ENCODE data around the gene ROBO4.
A peak's percentile ranks its signal among the peaks of the same experiment; 100 is the strongest.

ROBO4 gene

DNA sequence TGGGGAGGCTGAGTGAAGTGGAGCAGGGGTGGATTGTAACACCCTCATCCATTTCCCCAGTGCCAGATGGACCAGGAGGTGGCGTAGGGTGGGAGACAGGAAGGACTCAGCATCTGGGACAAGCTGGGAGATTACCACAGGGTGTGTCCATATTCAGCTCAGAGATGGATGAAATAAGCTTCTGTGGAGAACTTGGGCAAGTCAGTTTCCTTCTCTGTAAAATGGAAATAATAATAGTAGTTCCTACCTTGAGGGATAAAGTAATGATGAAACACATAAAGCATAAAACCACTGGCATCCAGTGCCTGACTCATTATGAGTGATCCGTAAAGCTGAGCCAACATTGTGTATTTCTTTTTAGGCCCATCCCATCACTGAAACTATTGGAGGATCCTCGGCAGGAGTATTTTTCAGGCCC is 607 bp upstream of the ROBO4 start:
- peak overlapping the region in 1 of 2 experiments; percentile 76 for H2BK12ac ChIP-seq (ENCODE audit: low read length in 2 of 2)
- H2BK5ac ChIP-seq (ENCODE audit: low read depth, low read length, poor library complexity, severe bottlenecking): no peak overlapping the region
- peak overlapping the region in 1 of 2 experiments; percentile 26 for H3K4me3 ChIP-seq (ENCODE audit: insufficient read depth in 1 of 2, low read depth in 1 of 2, low read length in 2 of 2)
- H3K4ac ChIP-seq (ENCODE audit: low read depth in 1 of 2, low read length in 2 of 2): peak overlapping the region; percentile 49 to 82
- H3K9ac ChIP-seq (ENCODE audit: low read length): peak overlapping the region; percentile 78
- H3K23ac ChIP-seq (ENCODE audit: low read length in 2 of 2): no peak overlapping the region
- peak overlapping the region; percentile 35 for H2BK120ac ChIP-seq (ENCODE audit: low read depth, low read length)
- H3K36me3 ChIP-seq (ENCODE audit: control insufficient read depth in 1 of 2, insufficient read depth in 2 of 2, low read depth in 1 of 2, low read length in 2 of 2): peaks cover 0 to 3% of the 10 kb centered on the region in 2 experiments
- peak overlapping the region; percentile 87 for H3K27ac ChIP-seq (ENCODE audit: low read length, poor library complexity, severe bottlenecking)
- no peak overlapping the region for H2BK15ac ChIP-seq (ENCODE audit: low read depth, poor library complexity, severe bottlenecking)
- H3K14ac ChIP-seq (ENCODE audit: low read length in 2 of 2): peak overlapping the region in 1 of 2 experiments; percentile 49
- no peak overlapping the region for H4K8ac ChIP-seq (ENCODE audit: low read length)
- H3K4me1 ChIP-seq (ENCODE audit: control insufficient read depth, insufficient read depth, low read depth, low read length): peaks cover 28% of the 10 kb centered on the region
- 36% methylated on average over 2 of the region's 3 CpGs for WGBS
- no peak overlapping the region for H3K4me2 ChIP-seq (ENCODE audit: low read length, poor library complexity, severe bottlenecking)
- H2AK5ac ChIP-seq (ENCODE audit: low read length, severe bottlenecking): peak overlapping the region; percentile 54
- H3K27me3 ChIP-seq (ENCODE audit: control insufficient read depth in 1 of 2, insufficient read depth in 1 of 2, low read length in 2 of 2): no peaks in the 10 kb centered on the region
- peak overlapping the region; percentile 59 to 68 for H3K18ac ChIP-seq (ENCODE audit: low read depth in 1 of 2, low read length in 2 of 2)
- peak; percentile 79 for DNase-seq
- peak overlapping the region; percentile 5 for H4K91ac ChIP-seq (ENCODE audit: low read length)
- no peak overlapping the region for H2AFZ ChIP-seq (ENCODE audit: low read depth, low read length)
- no peaks in the 10 kb centered on the region for H3K79me1 ChIP-seq (replicated peaks; ENCODE audit: low read length, poor library complexity, severe bottlenecking)
- no peaks in the 10 kb centered on the region for H3K9me3 ChIP-seq (ENCODE audit: control insufficient read depth, low read length)

DNA sequence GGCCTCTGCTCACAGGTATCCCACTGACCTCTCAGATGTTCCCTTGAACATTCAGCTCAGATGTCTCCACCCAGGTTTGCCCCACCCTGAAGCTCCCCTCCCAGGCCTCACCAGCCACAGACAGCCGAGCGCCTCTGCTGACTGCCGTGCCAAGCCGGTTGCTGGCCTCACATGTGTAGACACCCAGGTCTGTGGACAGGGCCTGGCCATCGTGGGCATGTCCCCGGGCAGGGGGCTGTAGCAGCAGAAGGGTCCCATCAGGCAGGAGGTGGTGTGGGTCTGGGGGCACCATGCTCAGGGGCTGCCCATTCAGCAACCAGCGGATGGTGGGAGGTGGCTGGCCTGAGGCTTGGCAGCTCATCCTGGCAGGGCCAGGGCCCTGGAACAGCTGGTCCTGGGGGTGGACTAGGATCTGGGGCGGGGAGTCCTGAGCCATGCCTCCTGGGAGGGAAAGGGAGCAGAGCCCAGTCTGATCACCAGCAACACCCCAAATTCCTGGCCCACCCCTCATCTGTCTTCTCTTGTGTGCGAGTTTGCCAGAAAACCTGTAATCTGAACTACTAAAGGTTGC is 759 bp downstream of the ROBO4 start:
- H2BK5ac ChIP-seq (ENCODE audit: low read depth, low read length, poor library complexity, severe bottlenecking): no peak overlapping the region
- no peak overlapping the region for H2BK15ac ChIP-seq (ENCODE audit: low read depth, poor library complexity, severe bottlenecking)
- no peak overlapping the region for H2AFZ ChIP-seq (ENCODE audit: low read depth, low read length)
- peaks cover 0 to 9% of the 10 kb centered on the region in 2 experiments for H3K27me3 ChIP-seq (ENCODE audit: control insufficient read depth in 1 of 2, insufficient read depth in 1 of 2, low read length in 2 of 2)
- no peak overlapping the region for H3K27ac ChIP-seq (ENCODE audit: low read length, poor library complexity, severe bottlenecking)
- no peak for DNase-seq
- peaks cover 0 to 3% of the 10 kb centered on the region in 2 experiments for H3K36me3 ChIP-seq (ENCODE audit: control insufficient read depth in 1 of 2, insufficient read depth in 2 of 2, low read depth in 1 of 2, low read length in 2 of 2)
- H3K4ac ChIP-seq (ENCODE audit: low read depth in 1 of 2, low read length in 2 of 2): no peak overlapping the region
- H3K4me1 ChIP-seq (ENCODE audit: control insufficient read depth, insufficient read depth, low read depth, low read length): peaks cover 28% of the 10 kb centered on the region
- H4K91ac ChIP-seq (ENCODE audit: low read length): peak overlapping the region; percentile 6
- H3K79me1 ChIP-seq (replicated peaks; ENCODE audit: low read length, poor library complexity, severe bottlenecking): no peaks in the 10 kb centered on the region
- 96% methylated on average over 9 of the region's 9 CpGs for WGBS
- peak overlapping the region in 1 of 2 experiments; percentile 53 for H3K4me3 ChIP-seq (ENCODE audit: insufficient read depth in 1 of 2, low read depth in 1 of 2, low read length in 2 of 2)
- no peak overlapping the region for H2BK120ac ChIP-seq (ENCODE audit: low read depth, low read length)
- H2AK5ac ChIP-seq (ENCODE audit: low read length, severe bottlenecking): no peak overlapping the region
- H3K23ac ChIP-seq (ENCODE audit: low read length in 2 of 2): no peak overlapping the region
- peak overlapping the region in 1 of 2 experiments; percentile 54 for H3K18ac ChIP-seq (ENCODE audit: low read depth in 1 of 2, low read length in 2 of 2)
- no peaks in the 10 kb centered on the region for H3K9me3 ChIP-seq (ENCODE audit: control insufficient read depth, low read length)
- peak overlapping the region in 1 of 2 experiments; percentile 2 for H3K14ac ChIP-seq (ENCODE audit: low read length in 2 of 2)
- H3K9ac ChIP-seq (ENCODE audit: low read length): peak overlapping the region; percentile 69
- no peak overlapping the region for H4K8ac ChIP-seq (ENCODE audit: low read length)
- H3K4me2 ChIP-seq (ENCODE audit: low read length, poor library complexity, severe bottlenecking): no peak overlapping the region
- H2BK12ac ChIP-seq (ENCODE audit: low read length in 2 of 2): peak overlapping the region in 1 of 2 experiments; percentile 57

DNA sequence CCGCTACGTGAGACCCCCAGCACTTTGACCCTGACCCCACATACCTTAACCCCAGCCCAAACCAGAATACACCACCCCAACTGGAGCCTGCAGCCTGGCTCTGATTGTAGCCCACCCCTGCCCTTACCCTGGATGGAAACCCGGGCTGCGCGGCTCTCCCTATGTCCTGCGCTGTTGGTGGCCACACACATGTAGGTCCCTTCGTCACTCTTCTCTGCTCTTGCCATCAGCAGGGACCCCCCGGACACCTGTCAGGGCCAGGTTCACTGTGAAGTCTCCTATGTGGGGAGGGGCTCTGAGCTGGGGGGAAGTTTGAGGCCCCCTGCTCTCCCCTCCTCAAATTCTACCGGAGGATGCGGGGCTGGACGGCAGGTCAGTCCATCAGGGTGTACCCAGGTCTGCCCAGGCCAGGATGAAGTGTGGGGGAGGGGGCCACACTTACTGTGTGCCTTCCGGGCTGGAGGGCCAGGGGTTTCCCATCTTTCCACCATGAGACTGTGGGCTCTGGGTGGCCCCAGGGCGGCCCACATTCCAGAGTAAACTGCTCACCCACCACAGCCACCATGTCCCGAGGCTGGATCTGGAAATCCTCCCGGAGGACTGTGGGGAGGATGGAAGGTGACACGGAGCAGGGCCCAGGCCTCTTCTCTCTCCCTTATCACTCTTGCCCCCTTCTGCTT is 1.5 kb downstream of the ROBO4 start:
- H3K18ac ChIP-seq (ENCODE audit: low read depth in 1 of 2, low read length in 2 of 2): no peak overlapping the region
- peaks cover 28% of the 10 kb centered on the region for H3K4me1 ChIP-seq (ENCODE audit: control insufficient read depth, insufficient read depth, low read depth, low read length)
- peaks cover 0 to 3% of the 10 kb centered on the region in 2 experiments for H3K36me3 ChIP-seq (ENCODE audit: control insufficient read depth in 1 of 2, insufficient read depth in 2 of 2, low read depth in 1 of 2, low read length in 2 of 2)
- H2BK5ac ChIP-seq (ENCODE audit: low read depth, low read length, poor library complexity, severe bottlenecking): no peak overlapping the region
- no peak overlapping the region for H4K91ac ChIP-seq (ENCODE audit: low read length)
- H2AFZ ChIP-seq (ENCODE audit: low read depth, low read length): no peak overlapping the region
- no peak overlapping the region for H3K23ac ChIP-seq (ENCODE audit: low read length in 2 of 2)
- WGBS: 83% methylated on average over 12 of the region's 16 CpGs
- no peak for DNase-seq
- no peak overlapping the region for H2BK12ac ChIP-seq (ENCODE audit: low read length in 2 of 2)
- no peak overlapping the region for H4K8ac ChIP-seq (ENCODE audit: low read length)
- no peak overlapping the region for H3K4me2 ChIP-seq (ENCODE audit: low read length, poor library complexity, severe bottlenecking)
- H3K27ac ChIP-seq (ENCODE audit: low read length, poor library complexity, severe bottlenecking): no peak overlapping the region
- no peak overlapping the region for H2AK5ac ChIP-seq (ENCODE audit: low read length, severe bottlenecking)
- no peaks in the 10 kb centered on the region for H3K79me1 ChIP-seq (replicated peaks; ENCODE audit: low read length, poor library complexity, severe bottlenecking)
- H3K9me3 ChIP-seq (ENCODE audit: control insufficient read depth, low read length): no peaks in the 10 kb centered on the region
- no peak overlapping the region for H3K4ac ChIP-seq (ENCODE audit: low read depth in 1 of 2, low read length in 2 of 2)
- H2BK120ac ChIP-seq (ENCODE audit: low read depth, low read length): no peak overlapping the region
- peaks cover 0 to 9% of the 10 kb centered on the region in 2 experiments for H3K27me3 ChIP-seq (ENCODE audit: control insufficient read depth in 1 of 2, insufficient read depth in 1 of 2, low read length in 2 of 2)
- peak overlapping the region; percentile 69 for H3K9ac ChIP-seq (ENCODE audit: low read length)
- H3K14ac ChIP-seq (ENCODE audit: low read length in 2 of 2): no peak overlapping the region
- peak overlapping the region; percentile 21 for H2BK15ac ChIP-seq (ENCODE audit: low read depth, poor library complexity, severe bottlenecking)
- peak overlapping the region in 1 of 2 experiments; percentile 53 for H3K4me3 ChIP-seq (ENCODE audit: insufficient read depth in 1 of 2, low read depth in 1 of 2, low read length in 2 of 2)

DNA sequence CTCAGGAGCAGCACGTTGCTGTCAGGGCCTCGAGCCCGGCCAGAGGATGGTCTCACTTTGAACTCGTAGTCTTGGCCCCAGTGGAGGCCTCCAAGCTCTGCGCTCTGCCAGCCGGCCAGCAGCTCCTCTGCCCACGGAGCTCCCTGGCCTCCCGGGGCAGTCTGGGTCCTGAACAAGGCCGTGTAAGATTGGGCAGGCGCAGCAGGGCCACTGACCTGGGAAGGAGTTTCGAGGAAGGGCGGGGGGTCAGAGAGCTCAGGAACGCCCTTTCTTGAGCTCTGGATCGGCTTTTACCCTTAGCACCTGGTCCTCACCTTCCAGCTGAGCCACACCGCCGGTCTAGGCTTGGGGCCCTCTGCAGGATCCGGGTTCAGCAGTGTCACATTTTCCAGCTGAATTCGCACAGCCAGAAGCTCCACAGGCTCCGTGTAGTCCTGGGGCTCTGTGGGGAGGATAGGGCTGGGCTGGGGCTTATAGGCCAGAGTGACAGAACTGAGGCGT is 2.1 kb downstream of the ROBO4 start:
- H2AFZ ChIP-seq (ENCODE audit: low read depth, low read length): no peak overlapping the region
- no peak overlapping the region for H4K91ac ChIP-seq (ENCODE audit: low read length)
- no peak overlapping the region for H3K4me2 ChIP-seq (ENCODE audit: low read length, poor library complexity, severe bottlenecking)
- H3K9ac ChIP-seq (ENCODE audit: low read length): no peak overlapping the region
- H2BK15ac ChIP-seq (ENCODE audit: low read depth, poor library complexity, severe bottlenecking): no peak overlapping the region
- no peak overlapping the region for H3K4me3 ChIP-seq (ENCODE audit: insufficient read depth in 1 of 2, low read depth in 1 of 2, low read length in 2 of 2)
- H3K9me3 ChIP-seq (ENCODE audit: control insufficient read depth, low read length): no peaks in the 10 kb centered on the region
- H3K79me1 ChIP-seq (replicated peaks; ENCODE audit: low read length, poor library complexity, severe bottlenecking): no peaks in the 10 kb centered on the region
- H2BK120ac ChIP-seq (ENCODE audit: low read depth, low read length): no peak overlapping the region
- DNase-seq: no peak
- no peak overlapping the region for H2AK5ac ChIP-seq (ENCODE audit: low read length, severe bottlenecking)
- peak overlapping the region in 1 of 2 experiments; percentile 50 for H3K4ac ChIP-seq (ENCODE audit: low read depth in 1 of 2, low read length in 2 of 2)
- H3K36me3 ChIP-seq (ENCODE audit: control insufficient read depth in 1 of 2, insufficient read depth in 2 of 2, low read depth in 1 of 2, low read length in 2 of 2): peaks cover 0 to 3% of the 10 kb centered on the region in 2 experiments
- no peak overlapping the region for H2BK5ac ChIP-seq (ENCODE audit: low read depth, low read length, poor library complexity, severe bottlenecking)
- H3K27me3 ChIP-seq (ENCODE audit: control insufficient read depth in 1 of 2, insufficient read depth in 1 of 2, low read length in 2 of 2): peaks cover 0 to 9% of the 10 kb centered on the region in 2 experiments
- H3K14ac ChIP-seq (ENCODE audit: low read length in 2 of 2): no peak overlapping the region
- H3K27ac ChIP-seq (ENCODE audit: low read length, poor library complexity, severe bottlenecking): no peak overlapping the region
- WGBS: 94% methylated on average over 20 of the region's 20 CpGs
- no peak overlapping the region for H4K8ac ChIP-seq (ENCODE audit: low read length)
- peaks cover 27% of the 10 kb centered on the region for H3K4me1 ChIP-seq (ENCODE audit: control insufficient read depth, insufficient read depth, low read depth, low read length)
- no peak overlapping the region for H3K18ac ChIP-seq (ENCODE audit: low read depth in 1 of 2, low read length in 2 of 2)
- no peak overlapping the region for H3K23ac ChIP-seq (ENCODE audit: low read length in 2 of 2)
- H2BK12ac ChIP-seq (ENCODE audit: low read length in 2 of 2): no peak overlapping the region
